HCT116 (cell line): ENCODE results near the gene SUSD4.

ENCODE experiments used
- RAD21 ChIP-seq: IDR thresholded peaks from 2 replicates; pipeline ENCODE4 v1.6.1; 2012; ENCODE audit warnings: low read depth, mild to moderate bottlenecking
- ZFX ChIP-seq: fragments of 450-650 bp; IDR thresholded peaks from 2 replicates; pipeline ENCODE4 v1.6.1; 2017

GRCh38 chr1:223297800-223298199 is 66.2 kb downstream of the SUSD4 start:
- TF ChIP-seq RAD21 (no peak), ZFX (no peak)
